Measurements from ENCODE around the gene PGLYRP2.

Gene PGLYRP2

DNA sequence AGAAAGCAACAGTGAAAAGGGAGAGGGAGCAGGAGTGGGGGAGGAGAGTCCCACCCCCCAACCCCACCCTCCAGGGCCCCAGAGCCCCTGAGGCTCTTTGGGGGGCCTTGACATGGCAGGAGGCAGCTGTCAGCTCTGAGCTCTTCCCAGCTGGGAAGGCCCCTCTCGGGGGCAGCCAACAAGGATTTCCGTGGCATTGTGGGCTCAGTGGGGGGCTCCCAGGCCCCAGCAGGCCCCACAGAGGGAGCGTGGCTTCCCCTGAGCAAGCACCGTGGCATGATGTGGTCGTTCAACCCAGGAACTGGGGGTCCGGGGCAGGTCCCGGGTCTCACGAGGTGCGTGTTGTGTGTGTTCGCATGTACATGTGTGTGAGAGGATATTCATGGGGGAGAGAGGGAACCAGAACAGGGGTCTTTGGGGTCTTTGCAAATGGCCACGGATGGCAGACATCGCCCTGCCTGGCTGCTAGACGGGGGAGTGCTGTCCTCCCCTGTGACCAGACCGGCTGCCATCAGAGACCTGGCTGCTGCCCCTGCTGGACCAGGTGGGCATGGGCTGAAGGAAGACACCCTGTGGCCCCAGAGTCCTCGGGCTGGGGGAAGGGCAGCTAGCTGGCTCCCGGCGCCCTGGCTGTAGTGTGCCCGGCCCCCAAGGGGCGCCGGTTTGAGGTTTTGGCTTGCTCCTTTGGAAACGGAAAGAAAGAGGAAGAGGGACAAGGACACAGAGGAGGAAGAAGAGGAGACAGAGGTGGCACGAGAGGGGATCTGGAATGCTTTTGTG, 56.8 kb downstream of the PGLYRP2 start:
- no peak for DNase-seq

DNA sequence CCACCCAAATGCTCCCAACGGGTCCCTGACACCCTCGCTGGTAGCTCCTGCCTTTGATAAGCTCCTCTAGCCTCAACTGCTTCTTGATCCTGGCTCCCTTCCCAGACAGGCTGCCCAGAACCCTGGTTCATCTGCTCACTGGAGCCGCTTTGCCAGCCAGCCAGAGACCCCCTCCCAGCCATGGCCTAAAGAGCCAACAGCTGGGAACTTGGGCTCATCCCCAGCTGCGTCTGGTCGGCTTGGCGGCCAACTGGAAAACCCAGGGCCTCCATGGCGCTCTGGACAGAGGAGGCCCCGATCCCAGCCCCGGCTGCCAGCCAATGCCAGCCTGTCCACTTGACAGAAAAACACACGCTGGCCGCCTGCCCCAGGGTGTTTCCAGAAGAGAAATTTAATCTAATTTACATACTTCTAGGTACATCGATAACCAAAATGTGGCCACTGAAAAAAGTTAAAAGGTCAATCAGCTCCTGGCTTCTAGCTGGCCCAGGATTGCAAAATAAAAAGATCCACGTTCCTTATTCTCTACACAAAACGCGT, 57.5 kb downstream of the PGLYRP2 start:
- DNase-seq = no peak

DNA sequence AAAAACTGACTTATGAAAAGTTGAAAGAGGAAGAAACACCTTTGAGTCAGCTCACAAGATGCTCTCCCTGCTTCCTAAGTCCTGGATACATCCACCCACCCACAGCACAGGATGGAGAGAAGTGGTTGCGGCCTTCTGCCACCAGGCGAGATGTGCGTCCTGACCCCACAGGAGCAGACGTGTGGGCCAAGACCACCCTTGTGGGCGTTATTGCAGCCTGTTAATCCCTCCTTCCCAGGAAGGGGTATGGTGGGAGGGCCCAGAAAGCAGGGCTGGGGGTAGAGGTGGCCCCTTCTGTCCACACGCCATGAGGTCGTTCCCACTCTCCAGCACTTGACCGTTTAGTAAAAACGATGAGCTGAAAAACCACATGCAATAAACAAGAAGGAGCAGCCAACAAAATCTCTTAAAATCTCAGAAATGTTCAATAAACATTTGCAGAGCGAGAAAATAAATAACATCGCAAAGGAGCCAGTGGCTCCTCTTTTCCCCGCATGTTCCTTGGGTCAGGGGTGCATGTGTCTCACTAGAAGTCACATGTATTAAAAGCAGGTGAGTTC, 58.1 kb downstream of the PGLYRP2 start:
- DNase-seq = no peak

DNA sequence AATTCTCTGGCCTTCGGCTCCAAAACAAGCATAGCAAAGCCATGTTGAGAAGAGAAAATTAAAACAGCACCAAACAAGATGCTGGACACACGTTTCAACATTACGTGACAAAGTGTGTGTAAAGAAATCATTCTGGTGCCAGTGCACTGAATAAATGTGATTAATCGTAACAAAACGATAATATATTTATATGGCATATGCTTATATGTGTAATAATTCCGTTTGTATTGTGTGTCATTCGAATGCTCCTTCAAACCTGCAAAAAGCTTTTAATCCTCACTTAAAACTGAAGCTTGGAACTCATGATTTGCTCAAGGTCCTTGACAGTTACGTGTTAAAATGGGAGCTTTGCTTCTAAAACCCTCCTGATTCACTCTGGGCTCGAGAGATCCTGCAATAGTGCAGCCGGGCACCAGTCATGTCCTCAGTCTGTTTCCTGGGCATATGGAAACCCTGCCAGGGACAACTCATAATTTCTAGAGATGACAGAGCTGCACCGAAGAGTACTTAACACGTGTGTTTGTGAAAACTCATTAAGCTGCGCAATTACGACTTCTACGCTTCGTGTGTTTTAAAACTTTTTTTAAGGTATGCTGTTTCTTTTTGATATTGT, 59.8 kb downstream of the PGLYRP2 start:
- peak in 1 of 2 experiments; percentile 26 for DNase-seq
